ENCODE measurements around the gene RAB26.
"Not testable (repeated sequence)": the region's sequence is repeated elsewhere in the genome, so short reads cannot be mapped to it uniquely, and the experiment has no call there.

- TF ChIP-seq CTCF (tag by site-specific recombination; IDR thresholded peaks at IDR 0.05); ZNF510 (tag by site-specific recombination; IDR thresholded peaks at IDR 0.05; ENCODE audit: insufficient replicate concordance); ZNF426 (tag by site-specific recombination; IDR thresholded peaks at IDR 0.05): not testable (repeated sequence)
- 0 out of 2 replicates have a peak, but pooled peaks have one; percentile 18 for TF ChIP-seq SP3 (tag by site-specific recombination; IDR thresholded peaks at IDR 0.05)
Observed at GRCh38 chr16:2124694-2125444, 23.6 kb upstream of the RAB26 start.

Measured in HEK293 (cell line).